ENCODE measurements around the gene KCNQ1OT1.

GRCh38 chr11:2577031-2577990, 122.5 kb downstream of the KCNQ1OT1 start:
- TF ChIP-seq CTCF (IDR thresholded peaks at IDR 0.05) = no peak
- TF ChIP-seq POLR2A (IDR thresholded peaks at IDR 0.05) = no peak
- no peak for TF ChIP-seq EP300 (IDR thresholded peaks at IDR 0.05)
